Activated CD4-positive, alpha-beta T cell treated with anti-CD3 and anti-CD28 coated beads for 48 hours (primary cell): ENCODE data around the gene C2orf42.
"Not testable (repeated sequence)": the region's sequence is repeated elsewhere in the genome, so short reads cannot be mapped to it uniquely, and the experiment has no call there.

Experiments used
- DNase-seq: peaks from one replicate; pipeline ENCODE4 v3.0.0-alpha.2; 2020

The C2orf42 gene

GRCh38 chr2:70102323-70102905, 88.4 kb downstream of the C2orf42 start:
- not testable (repeated sequence) for DNase-seq

DNA sequence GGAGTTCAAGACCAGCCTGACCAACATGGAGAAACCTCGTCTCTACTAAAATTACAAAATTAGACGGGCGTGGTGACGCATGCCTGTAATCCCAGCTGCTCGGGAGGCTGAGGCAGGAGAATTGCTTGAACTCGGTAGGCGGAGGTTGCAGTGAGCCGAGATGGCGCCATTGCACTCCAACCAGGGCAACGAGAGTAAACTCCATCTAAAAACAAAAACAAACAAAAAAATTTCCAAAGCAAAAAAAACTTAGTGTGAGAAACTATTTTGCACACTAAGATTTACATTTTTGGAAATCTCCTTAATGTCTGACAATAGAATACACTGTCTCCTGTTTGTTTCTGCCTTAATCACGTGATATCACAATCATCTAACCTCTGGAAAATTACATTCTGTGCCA, 89.1 kb downstream of the C2orf42 start:
- DNase-seq = not testable (repeated sequence)

DNA sequence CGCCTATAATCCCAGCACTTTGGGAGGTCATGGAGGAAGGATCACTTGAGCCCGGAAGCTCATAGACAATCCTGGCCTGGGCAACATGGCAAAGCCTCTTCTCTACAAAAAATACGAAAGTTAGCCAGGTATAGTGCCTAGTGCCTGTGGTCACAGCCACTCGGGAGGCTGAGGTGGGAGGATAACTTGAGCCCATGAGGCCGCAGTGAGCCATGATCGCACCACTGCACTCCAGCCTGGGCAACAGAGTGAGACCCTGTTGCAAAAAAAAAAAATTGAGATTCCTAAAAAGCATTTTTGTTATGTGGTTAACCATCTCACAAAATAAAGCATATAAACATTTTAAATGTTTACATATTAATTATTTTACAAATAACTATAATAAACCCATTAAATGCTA, 89.6 kb downstream of the C2orf42 start:
- DNase-seq = no peak
